Central memory CD8-positive, alpha-beta T cell (primary cell): Measurements from ENCODE around the gene C1orf116.

Source experiments
- ATAC-seq: fragments of 150-1000 bp; cut with Tn5 transposase; replicated peaks from 2 replicates; pipeline ENCODE4 v1.10.0; 2022; ENCODE audit warnings: mild to moderate bottlenecking, moderate FRiP score, moderate number of reproducible peaks; ENCODE audit not compliant: poor library complexity, severe bottlenecking; ENCODE audit errors: extremely low read depth
- DNase-seq, 2 donors: peaks; one replicate each; pipeline ENCODE4 v3.0.0; 2021; ENCODE audit warnings: low spot score in 2 of 2
- H3K27ac Mint-ChIP-seq: one replicate; pipeline ENCODE4 v1.8.0; 2022; ENCODE audit warnings: low read depth, mild to moderate bottlenecking, moderate library complexity, mixed read lengths
- H3K27me3 Mint-ChIP-seq: one replicate; pipeline ENCODE4 v1.8.0; 2022; ENCODE audit warnings: mixed read lengths
- H3K36me3 Mint-ChIP-seq: one replicate; pipeline ENCODE4 v1.8.0; 2022; ENCODE audit warnings: mild to moderate bottlenecking, moderate library complexity, mixed read lengths; ENCODE audit not compliant: insufficient read depth
- H3K4me1 Mint-ChIP-seq: one replicate; pipeline ENCODE4 v1.8.0; 2022; ENCODE audit warnings: mixed read lengths
- H3K4me3 Mint-ChIP-seq: one replicate; pipeline ENCODE4 v1.8.0; 2022; ENCODE audit warnings: mild to moderate bottlenecking, moderate library complexity, mixed read lengths
- H3K9me3 Mint-ChIP-seq: one replicate; pipeline ENCODE4 v1.8.0; 2022; ENCODE audit warnings: mixed read lengths

Gene C1orf116

GRCh38 chr1:207019161-207019560, 13.4 kb downstream of the C1orf116 start:
- peaks cover 37% of the 10 kb centered on the region for H3K27me3 Mint-ChIP-seq
- ATAC-seq = no peak

GRCh38 chr1:207018707-207019106, 13.8 kb downstream of the C1orf116 start:
- no peak for DNase-seq
- H3K27ac Mint-ChIP-seq = no peak overlapping the region
- no peaks in the 10 kb centered on the region for H3K4me1 Mint-ChIP-seq

More at GRCh38 chr1:207019161-207019560, 13.4 kb downstream of the C1orf116 start:
- Mint-ChIP-seq H3K27ac (no peak overlapping the region), H3K36me3 (peaks cover 1% of the 10 kb centered on the region), H3K4me3 (no peak overlapping the region), H3K9me3 (no peaks in the 10 kb centered on the region), H3K4me1 (no peaks in the 10 kb centered on the region)
- DNase-seq = no peak

GRCh38 chr1:207017615-207018559, 14.7 kb downstream of the C1orf116 start:
- Mint-ChIP-seq H3K4me3 (no peak overlapping the region), H3K4me1 (no peaks in the 10 kb centered on the region), H3K27ac (no peak overlapping the region), H3K36me3 (peaks cover 1% of the 10 kb centered on the region), H3K9me3 (no peaks in the 10 kb centered on the region), H3K27me3 (peaks cover 46% of the 10 kb centered on the region)
- DNase-seq (no peak), ATAC-seq (no peak)

More at GRCh38 chr1:207018707-207019106, 13.8 kb downstream of the C1orf116 start:
- no peak for ATAC-seq
- Mint-ChIP-seq H3K4me3 (no peak overlapping the region), H3K36me3 (peaks cover 1% of the 10 kb centered on the region), H3K27me3 (peaks cover 38% of the 10 kb centered on the region), H3K9me3 (no peaks in the 10 kb centered on the region)

GRCh38 chr1:207015791-207016190, 16.8 kb downstream of the C1orf116 start:
- H3K4me1 Mint-ChIP-seq = no peaks in the 10 kb centered on the region
- H3K4me3 Mint-ChIP-seq = no peak overlapping the region
- H3K36me3 Mint-ChIP-seq = peaks cover 1% of the 10 kb centered on the region
- H3K27me3 Mint-ChIP-seq = peaks cover 55% of the 10 kb centered on the region
- no peaks in the 10 kb centered on the region for H3K9me3 Mint-ChIP-seq
- no peak overlapping the region for H3K27ac Mint-ChIP-seq
- no peak for ATAC-seq
- no peak for DNase-seq

GRCh38 chr1:207014728-207015127, 17.8 kb downstream of the C1orf116 start:
- H3K4me1 Mint-ChIP-seq = no peaks in the 10 kb centered on the region
- H3K27ac Mint-ChIP-seq = no peak overlapping the region
- H3K4me3 Mint-ChIP-seq = no peak overlapping the region
- peaks cover 3% of the 10 kb centered on the region for H3K36me3 Mint-ChIP-seq
- no peak for ATAC-seq
- no peaks in the 10 kb centered on the region for H3K9me3 Mint-ChIP-seq
- peaks cover 51% of the 10 kb centered on the region for H3K27me3 Mint-ChIP-seq
- no peak for DNase-seq

- Mint-ChIP-seq H3K27ac (no peak overlapping the region), H3K27me3 (peaks cover 51% of the 10 kb centered on the region), H3K4me1 (no peaks in the 10 kb centered on the region)
These were observed 19.1 kb downstream of the C1orf116 start for GRCh38 chr1:207013321-207014085.

GRCh38 chr1:207010726-207011125, 21.8 kb downstream of the C1orf116 start:
- Mint-ChIP-seq H3K4me1 (no peaks in the 10 kb centered on the region), H3K36me3 (peaks cover 2% of the 10 kb centered on the region), H3K9me3 (no peaks in the 10 kb centered on the region), H3K27me3 (peaks cover 65% of the 10 kb centered on the region), H3K4me3 (no peak overlapping the region), H3K27ac (no peak overlapping the region)
- DNase-seq (no peak), ATAC-seq (no peak)

More at GRCh38 chr1:207013321-207014085, 19.1 kb downstream of the C1orf116 start:
- H3K9me3 Mint-ChIP-seq = no peaks in the 10 kb centered on the region
- no peak overlapping the region for H3K4me3 Mint-ChIP-seq
- DNase-seq (no peak), ATAC-seq (no peak)
- H3K36me3 Mint-ChIP-seq = peaks cover 3% of the 10 kb centered on the region

GRCh38 chr1:207009945-207010344, 22.6 kb downstream of the C1orf116 start:
- ATAC-seq (no peak), DNase-seq (no peak)
- H3K9me3 Mint-ChIP-seq = no peaks in the 10 kb centered on the region
- peaks cover 64% of the 10 kb centered on the region for H3K27me3 Mint-ChIP-seq
- peaks cover 2% of the 10 kb centered on the region for H3K4me1 Mint-ChIP-seq
- no peak overlapping the region for H3K4me3 Mint-ChIP-seq
- H3K36me3 Mint-ChIP-seq = peaks cover 2% of the 10 kb centered on the region
- no peak overlapping the region for H3K27ac Mint-ChIP-seq

GRCh38 chr1:207009182-207009850, 23.2 kb downstream of the C1orf116 start:
- Mint-ChIP-seq H3K9me3 (no peaks in the 10 kb centered on the region), H3K4me3 (no peak overlapping the region), H3K27ac (no peak overlapping the region), H3K36me3 (peaks cover 2% of the 10 kb centered on the region), H3K4me1 (peaks cover 6% of the 10 kb centered on the region), H3K27me3 (peaks cover 61% of the 10 kb centered on the region)
- DNase-seq = no peak
- ATAC-seq = no peak

- H3K4me1 Mint-ChIP-seq = peaks cover 6% of the 10 kb centered on the region
- no peak overlapping the region for H3K27ac Mint-ChIP-seq
- no peak overlapping the region for H3K4me3 Mint-ChIP-seq
- peaks cover 43% of the 10 kb centered on the region for H3K27me3 Mint-ChIP-seq
- H3K36me3 Mint-ChIP-seq = peaks cover 2% of the 10 kb centered on the region
- DNase-seq (no peak), ATAC-seq (no peak)
- H3K9me3 Mint-ChIP-seq = no peaks in the 10 kb centered on the region
These were observed 25.1 kb downstream of the C1orf116 start for GRCh38 chr1:207007352-207008033.

- peaks cover 2% of the 10 kb centered on the region for H3K36me3 Mint-ChIP-seq
- no peak for ATAC-seq
- H3K4me1 Mint-ChIP-seq = peaks cover 6% of the 10 kb centered on the region
- H3K27ac Mint-ChIP-seq = no peak overlapping the region
- H3K4me3 Mint-ChIP-seq = no peak overlapping the region
- peaks cover 37% of the 10 kb centered on the region for H3K27me3 Mint-ChIP-seq
- H3K9me3 Mint-ChIP-seq = no peaks in the 10 kb centered on the region
- no peak for DNase-seq
These were observed 25.6 kb downstream of the C1orf116 start for GRCh38 chr1:207006914-207007313.

GRCh38 chr1:207006083-207006482, 26.5 kb downstream of the C1orf116 start:
- Mint-ChIP-seq H3K27me3 (peaks cover 32% of the 10 kb centered on the region), H3K4me3 (no peak overlapping the region)
- ATAC-seq = no peak

More at GRCh38 chr1:207006083-207006482, 26.5 kb downstream of the C1orf116 start:
- peaks cover 2% of the 10 kb centered on the region for H3K36me3 Mint-ChIP-seq
- H3K9me3 Mint-ChIP-seq = no peaks in the 10 kb centered on the region
- no peak for DNase-seq
- H3K4me1 Mint-ChIP-seq = peaks cover 6% of the 10 kb centered on the region
- H3K27ac Mint-ChIP-seq = no peak overlapping the region
